Vagina (tissue), 2 donors: Measurements from ENCODE around the gene PBX4.

Experiments used
- POLR2A ChIP-seq, 2 donors: fragments of 450-650 bp; IDR thresholded peaks; one replicate each; pipeline ENCODE4 v1.6.1; 2017; ENCODE audit warnings: antibody characterized with exemption in 2 of 2, mild to moderate bottlenecking in 2 of 2, moderate library complexity in 2 of 2
- POLR2AphosphoS5 ChIP-seq, 2 donors: sonication (generic); formaldehyde crosslinking; IDR thresholded peaks; one replicate each; pipeline ENCODE4 v1.9.0; 2017; ENCODE audit warnings: antibody characterized with exemption in 2 of 2, mild to moderate bottlenecking in 2 of 2, low read depth in 1 of 2; ENCODE audit not compliant: insufficient read depth in 1 of 2
- TF ChIP-seq, protein P1 (sequence below), 3 experiments: fragments of 450-650 bp in 2 of 3; fragments of 200-600 bp in 1 of 3; sonication (generic) in 1 of 3; IDR thresholded peaks; one replicate each; pipeline ENCODE4 v1.5.1; 2017 to 2019; ENCODE audit warnings: antibody characterized with exemption in 3 of 3, mild to moderate bottlenecking in 2 of 3, moderate library complexity in 2 of 3

DNA sequence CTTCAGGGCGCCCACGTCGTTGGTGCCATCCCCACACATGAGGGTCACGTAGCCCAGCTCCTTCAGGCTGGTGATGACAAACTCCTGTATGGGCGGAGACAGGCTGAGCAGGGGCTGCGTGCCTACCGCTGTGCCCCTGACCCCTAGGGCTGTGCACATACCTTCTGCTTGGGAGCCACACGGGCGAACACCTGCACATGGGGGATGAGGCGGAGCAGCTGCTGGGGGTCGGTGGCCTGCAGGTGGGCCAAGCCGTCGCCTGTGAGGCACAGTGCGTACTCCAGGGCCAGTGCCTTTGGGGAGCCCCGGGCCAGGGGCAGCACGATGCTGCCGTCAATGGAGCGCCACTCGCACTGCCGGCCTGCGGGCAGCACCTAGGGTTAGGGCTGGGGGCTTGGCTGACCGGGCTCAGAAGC lies 31.1 kb upstream of the PBX4 start:
- TF ChIP-seq, protein P1, sequence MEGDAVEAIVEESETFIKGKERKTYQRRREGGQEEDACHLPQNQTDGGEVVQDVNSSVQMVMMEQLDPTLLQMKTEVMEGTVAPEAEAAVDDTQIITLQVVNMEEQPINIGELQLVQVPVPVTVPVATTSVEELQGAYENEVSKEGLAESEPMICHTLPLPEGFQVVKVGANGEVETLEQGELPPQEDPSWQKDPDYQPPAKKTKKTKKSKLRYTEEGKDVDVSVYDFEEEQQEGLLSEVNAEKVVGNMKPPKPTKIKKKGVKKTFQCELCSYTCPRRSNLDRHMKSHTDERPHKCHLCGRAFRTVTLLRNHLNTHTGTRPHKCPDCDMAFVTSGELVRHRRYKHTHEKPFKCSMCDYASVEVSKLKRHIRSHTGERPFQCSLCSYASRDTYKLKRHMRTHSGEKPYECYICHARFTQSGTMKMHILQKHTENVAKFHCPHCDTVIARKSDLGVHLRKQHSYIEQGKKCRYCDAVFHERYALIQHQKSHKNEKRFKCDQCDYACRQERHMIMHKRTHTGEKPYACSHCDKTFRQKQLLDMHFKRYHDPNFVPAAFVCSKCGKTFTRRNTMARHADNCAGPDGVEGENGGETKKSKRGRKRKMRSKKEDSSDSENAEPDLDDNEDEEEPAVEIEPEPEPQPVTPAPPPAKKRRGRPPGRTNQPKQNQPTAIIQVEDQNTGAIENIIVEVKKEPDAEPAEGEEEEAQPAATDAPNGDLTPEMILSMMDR (IDR thresholded peaks at IDR 0.05), result no peak
- TF ChIP-seq POLR2AphosphoS5 (IDR thresholded peaks at IDR 0.05; ENCODE audit: insufficient read depth in 1 of 2, low read depth in 1 of 2), result no peak
- no peak for TF ChIP-seq POLR2A (IDR thresholded peaks at IDR 0.05)
